ENCODE data around the gene SFMBT2.

- TF ChIP-seq CTCF (IDR thresholded peaks at IDR 0.05; ENCODE audit: low read depth, low read length) = no peak
- TF ChIP-seq EZH2phosphoT487 (IDR thresholded peaks at IDR 0.05; ENCODE audit: low read depth) = no peak
Observed at GRCh38 chr10:7291487-7292270, 119.2 kb downstream of the SFMBT2 start.
